Left renal cortex interstitium (tissue), 4 donors: ENCODE measurements around the gene SF3A2. TPM values are rescaled to one million over a fixed set of nuclear protein-coding genes. Genes with fewer than 3 reads are reported as not detected.

Experiments used
- DNase-seq, 4 donors: peaks; one replicate each; pipeline ENCODE4 v3.0.0-alpha.2; 2013; ENCODE audit warnings: low read depth in 4 of 4, low spot score in 2 of 4, missing footprints in 1 of 4
- polyA plus RNA-seq, 4 donors: library from polyadenylated mRNA; unstranded; fragments of 120-200 nt; gene quantifications; one replicate each; pipeline ENCODE4 v1.2.1, GENCODE V29; 2013; ENCODE audit not compliant: insufficient read length in 4 of 4

SF3A2 gene
- polyA plus RNA-seq, 4 donors = 55.3 to 92.4 (median 84.6) TPM

- no peak for DNase-seq
Observed at GRCh38 chr19:2251106-2252054, 14.8 kb downstream of the SF3A2 start.

GRCh38 chr19:2252055-2252796, 15.6 kb downstream of the SF3A2 start:
- no peak for DNase-seq

- DNase-seq = no peak
Observed at GRCh38 chr19:2252797-2253105, 16.1 kb downstream of the SF3A2 start.

- no peak for DNase-seq
Observed at GRCh38 chr19:2253106-2254063, 16.8 kb downstream of the SF3A2 start.

GRCh38 chr19:2254064-2254872, 17.6 kb downstream of the SF3A2 start:
- DNase-seq = no peak

- no peak for DNase-seq
Observed at GRCh38 chr19:2255112-2255845, 18.7 kb downstream of the SF3A2 start.

- DNase-seq = no peak
Observed at GRCh38 chr19:2255982-2256685, 19.5 kb downstream of the SF3A2 start, which contains the start of gene JSRP1. Gene JSRP1, minus strand, starts transcription at chr19:2256417. Its CDS starts 1,103 bp downstream, at chr19:2255314.

GRCh38 chr19:2259336-2259735, 22.7 kb downstream of the SF3A2 start:
- no peak for DNase-seq

- DNase-seq = no peak
Observed at GRCh38 chr19:2260341-2260805, 23.7 kb downstream of the SF3A2 start.

- no peak for DNase-seq
Observed at GRCh38 chr19:2261438-2262172, 25.0 kb downstream of the SF3A2 start.

GRCh38 chr19:2266183-2266993, 29.8 kb downstream of the SF3A2 start:
- DNase-seq = no peak

GRCh38 chr19:2268480-2268830, 31.8 kb downstream of the SF3A2 start:
- DNase-seq = no peak

GRCh38 chr19:2268861-2269243, 32.2 kb downstream of the SF3A2 start:
- no peak for DNase-seq

- DNase-seq = peak; percentile 82 to 95 (median 92)
Observed at GRCh38 chr19:2269244-2270156, 32.9 kb downstream of the SF3A2 start.

GRCh38 chr19:2270157-2270422, 33.5 kb downstream of the SF3A2 start:
- no peak for DNase-seq
